ENCODE measurements around the gene MRPL39. TPM values are rescaled to one million over a fixed set of nuclear protein-coding genes. Genes with fewer than 3 reads are reported as not detected.

MRPL39 gene
- polyA plus RNA-seq, 3 donors = 5.1 to 22.3 (median 15.5) TPM

- Histone ChIP-seq H3K36me3 (replicated peaks in 1 of 2; ENCODE audit: control insufficient read depth in 1 of 2, insufficient read depth in 2 of 2, low read length in 2 of 2) (no peaks in the 10 kb centered on the region), H3K4me1 (ENCODE audit: control insufficient read depth in 1 of 2, insufficient read depth in 2 of 2, low read length in 2 of 2) (peaks cover 20 to 21% of the 10 kb centered on the region in 2 donors), H2AFZ (ENCODE audit: insufficient read depth, low read depth, low read length, poor library complexity, severe bottlenecking) (no peak overlapping the region), H4K20me1 (ENCODE audit: insufficient read depth, low read length) (no peaks in the 10 kb centered on the region), H3K4me2 (replicated peaks; ENCODE audit: extremely low read depth, low read length, poor library complexity, severe bottlenecking) (peak overlapping the region; percentile 88), H3K79me2 (ENCODE audit: insufficient read depth, low read length) (no peaks in the 10 kb centered on the region), H3K9ac (ENCODE audit: insufficient read depth, low read length, poor library complexity, severe bottlenecking) (no peak overlapping the region), H3K27me3 (ENCODE audit: control insufficient read depth in 2 of 2, insufficient read depth in 2 of 2, low read length in 2 of 2) (peaks cover 18 to 30% of the 10 kb centered on the region in 2 donors), H3K9me3 (replicated peaks in 1 of 2; ENCODE audit: control insufficient read depth in 1 of 2, insufficient read depth in 1 of 2, low read length in 2 of 2) (no peaks in the 10 kb centered on the region), H3K27ac (ENCODE audit: low read depth in 1 of 2, low read length in 2 of 2) (no peak overlapping the region), H3K4me3 (replicated peaks in 1 of 3; ENCODE audit: low read depth in 2 of 3, low read length in 3 of 3) (peak overlapping the region in 1 of 3 experiments; percentile 73)
- no peak for DNase-seq
- Mint-ChIP-seq H3K4me3 (peak overlapping the region in 1 of 2 donors; percentile 86), H3K4me1 (peaks cover 22% of the 10 kb centered on the region), H3K27me3 (ENCODE audit: low read depth in 3 of 3) (peaks cover 36 to 44% (median 40%) of the 10 kb centered on the region in 3 donors), H3K36me3 (peaks cover 3 to 4% of the 10 kb centered on the region in 2 donors), H3K9me3 (peaks cover 0 to 9% (median 3%) of the 10 kb centered on the region in 7 donors), H3K27ac (no peak overlapping the region)
- TF ChIP-seq CTCF (IDR thresholded peaks at IDR 0.05) = no peak
- intact Hi-C loops (cut with micrococcal nuclease) = no loop called here
- WGBS (ENCODE audit: insufficient coverage) = 72% methylated on average over 4 of the region's 5 CpGs
Observed at GRCh38 chr21:25637851-25638659, 30.8 kb upstream of the MRPL39 start.

DNA sequence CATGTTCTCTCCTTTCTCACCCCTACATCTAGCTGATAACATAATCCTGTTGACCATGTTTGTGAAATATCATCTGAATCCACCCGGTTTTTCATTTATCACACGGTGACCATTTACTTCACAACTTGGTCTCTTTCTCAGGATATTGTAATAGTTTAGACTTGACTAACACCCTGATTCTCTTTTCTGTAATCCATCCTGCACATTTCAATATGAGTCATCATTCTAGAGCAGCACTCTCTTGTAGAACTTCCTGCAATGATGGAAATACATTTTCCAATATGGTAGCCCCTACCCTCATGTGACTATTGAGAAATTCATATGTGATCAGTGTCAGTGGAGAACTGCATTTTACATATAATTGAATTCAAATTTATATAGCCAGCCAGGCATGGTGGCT is 29.4 kb upstream of the MRPL39 start:
- Histone ChIP-seq H3K79me2 (ENCODE audit: insufficient read depth, low read length) (no peaks in the 10 kb centered on the region), H4K20me1 (ENCODE audit: insufficient read depth, low read length) (no peaks in the 10 kb centered on the region), H3K9me3 (replicated peaks in 1 of 2; ENCODE audit: control insufficient read depth in 1 of 2, insufficient read depth in 1 of 2, low read length in 2 of 2) (no peaks in the 10 kb centered on the region), H3K9ac (ENCODE audit: insufficient read depth, low read length, poor library complexity, severe bottlenecking) (no peak overlapping the region), H3K36me3 (replicated peaks in 1 of 2; ENCODE audit: control insufficient read depth in 1 of 2, insufficient read depth in 2 of 2, low read length in 2 of 2) (no peaks in the 10 kb centered on the region), H3K4me3 (replicated peaks in 1 of 3; ENCODE audit: low read depth in 2 of 3, low read length in 3 of 3) (no peak overlapping the region), H3K4me2 (replicated peaks; ENCODE audit: extremely low read depth, low read length, poor library complexity, severe bottlenecking) (no peak overlapping the region), H3K27ac (ENCODE audit: low read depth in 1 of 2, low read length in 2 of 2) (no peak overlapping the region), H3K27me3 (ENCODE audit: control insufficient read depth in 2 of 2, insufficient read depth in 2 of 2, low read length in 2 of 2) (peaks cover 18 to 30% of the 10 kb centered on the region in 2 donors), H2AFZ (ENCODE audit: insufficient read depth, low read depth, low read length, poor library complexity, severe bottlenecking) (no peak overlapping the region), H3K4me1 (ENCODE audit: control insufficient read depth in 1 of 2, insufficient read depth in 2 of 2, low read length in 2 of 2) (peaks cover 20 to 21% of the 10 kb centered on the region in 2 donors)
- DNase-seq = peak in 1 of 3 donors; percentile 41
- no peak overlapping the region for H3K27ac Mint-ChIP-seq
- peaks cover 3 to 4% of the 10 kb centered on the region in 2 donors for H3K36me3 Mint-ChIP-seq
- H3K9me3 Mint-ChIP-seq = peaks cover 0 to 9% (median 3%) of the 10 kb centered on the region in 7 donors
- no peak for TF ChIP-seq CTCF (IDR thresholded peaks at IDR 0.05)
- intact Hi-C loops (cut with micrococcal nuclease) = no loop called here
- no CpG with 5 or more reads among the region's 2 CpGs for WGBS (ENCODE audit: insufficient coverage)
- H3K4me1 Mint-ChIP-seq = peaks cover 22% of the 10 kb centered on the region
- no peak overlapping the region for H3K4me3 Mint-ChIP-seq
- H3K27me3 Mint-ChIP-seq (ENCODE audit: low read depth in 3 of 3) = peaks cover 36 to 43% (median 38%) of the 10 kb centered on the region in 3 donors
